Measurements from ENCODE around the gene PLXNB3.
A peak's percentile ranks its signal among the peaks of the same experiment; 100 is the strongest.
"Not testable (repeated sequence)": the region's sequence is repeated elsewhere in the genome, so short reads cannot be mapped to it uniquely, and the experiment has no call there.

PLXNB3 gene

GRCh38 chrX:153725832-153726285 lies 38.2 kb upstream of the PLXNB3 start:
- H2AFZ ChIP-seq (ENCODE audit: low read length, unreplicated experiment), result no peak overlapping the region
- H3K4me3 ChIP-seq (ENCODE audit: low read depth, low read length), result peak overlapping the region; percentile 72
- H3K36me3 ChIP-seq (ENCODE audit: insufficient read depth, low read length), result peaks cover 2% of the 10 kb centered on the region
- H3K27me3 ChIP-seq (ENCODE audit: insufficient read depth, low read length), result no peaks in the 10 kb centered on the region
- peak overlapping the region; percentile 74 for H3K27ac ChIP-seq (ENCODE audit: low read depth, low read length)
- peaks cover 25% of the 10 kb centered on the region for H3K4me1 ChIP-seq (ENCODE audit: control insufficient read depth, insufficient read depth, low read length, unreplicated experiment)
- peaks cover 30% of the 10 kb centered on the region for H3K79me2 ChIP-seq (ENCODE audit: control insufficient read depth, insufficient read depth, low read length, unreplicated experiment)

GRCh38 chrX:153726286-153727122 lies 37.5 kb upstream of the PLXNB3 start:
- Histone ChIP-seq H3K36me3 (ENCODE audit: insufficient read depth, low read length) (peaks cover 2% of the 10 kb centered on the region), H3K27me3 (ENCODE audit: insufficient read depth, low read length) (no peaks in the 10 kb centered on the region), H3K79me2 (ENCODE audit: control insufficient read depth, insufficient read depth, low read length, unreplicated experiment) (peaks cover 28% of the 10 kb centered on the region), H3K4me3 (ENCODE audit: low read depth, low read length) (peak overlapping the region; percentile 72), H3K27ac (ENCODE audit: low read depth, low read length) (peak overlapping the region; percentile 74), H2AFZ (ENCODE audit: low read length, unreplicated experiment) (peak overlapping the region; percentile 33), H3K4me1 (ENCODE audit: control insufficient read depth, insufficient read depth, low read length, unreplicated experiment) (peaks cover 25% of the 10 kb centered on the region)

DNA sequence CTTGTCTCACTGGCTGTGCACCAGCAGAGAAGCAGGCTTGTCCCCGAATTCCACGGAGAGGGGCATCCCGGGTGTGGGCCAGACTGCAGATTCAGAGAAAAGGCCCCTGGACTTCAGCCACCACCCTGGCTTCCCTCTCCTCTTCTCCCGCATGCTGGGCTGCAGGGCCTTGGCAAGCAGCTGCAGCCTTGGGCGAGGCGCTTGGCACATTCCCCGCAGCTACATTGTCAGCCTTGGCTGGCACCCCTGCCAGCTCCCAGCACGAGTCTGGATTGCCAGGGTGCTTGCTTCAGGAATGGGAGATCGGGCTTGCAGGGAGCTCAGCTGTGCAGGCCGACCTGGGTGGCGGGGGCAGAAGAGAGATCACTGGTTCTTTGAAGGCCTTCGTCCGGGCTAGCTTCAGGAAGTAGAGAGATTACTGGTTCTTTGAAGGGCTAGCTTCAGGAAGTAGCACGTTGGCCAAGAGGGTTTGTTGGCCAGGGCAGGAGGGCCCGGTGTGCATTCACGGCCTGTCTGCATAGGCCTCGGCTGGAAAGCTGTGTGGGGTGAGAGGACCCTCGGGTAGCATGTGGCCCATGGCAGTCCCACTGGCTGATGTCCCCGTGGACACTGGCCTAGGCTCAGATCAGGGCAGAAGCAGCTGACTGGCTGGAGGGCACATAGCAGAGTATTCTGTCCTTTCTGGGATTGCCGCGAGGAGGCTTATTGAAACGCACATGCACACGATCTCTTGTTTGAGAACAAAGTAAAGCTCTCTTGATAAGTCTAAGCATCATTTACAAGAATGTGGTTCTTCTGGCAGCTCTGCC lies 36.7 kb upstream of the PLXNB3 start:
- peak overlapping the region; percentile 72 for H3K4me3 ChIP-seq (ENCODE audit: low read depth, low read length)
- peaks cover 22% of the 10 kb centered on the region for H3K79me2 ChIP-seq (ENCODE audit: control insufficient read depth, insufficient read depth, low read length, unreplicated experiment)
- H3K36me3 ChIP-seq (ENCODE audit: insufficient read depth, low read length), result peaks cover 6% of the 10 kb centered on the region
- peak overlapping the region; percentile 74 for H3K27ac ChIP-seq (ENCODE audit: low read depth, low read length)
- H2AFZ ChIP-seq (ENCODE audit: low read length, unreplicated experiment), result no peak overlapping the region
- peaks cover 20% of the 10 kb centered on the region for H3K4me1 ChIP-seq (ENCODE audit: control insufficient read depth, insufficient read depth, low read length, unreplicated experiment)
- no peaks in the 10 kb centered on the region for H3K27me3 ChIP-seq (ENCODE audit: insufficient read depth, low read length)

- Histone ChIP-seq H3K4me3 (ENCODE audit: low read depth, low read length) (no peak overlapping the region), H3K27me3 (ENCODE audit: insufficient read depth, low read length) (no peaks in the 10 kb centered on the region), H3K36me3 (ENCODE audit: insufficient read depth, low read length) (peaks cover 6% of the 10 kb centered on the region), H3K4me1 (ENCODE audit: control insufficient read depth, insufficient read depth, low read length, unreplicated experiment) (peaks cover 18% of the 10 kb centered on the region), H3K27ac (ENCODE audit: low read depth, low read length) (no peak overlapping the region), H3K79me2 (ENCODE audit: control insufficient read depth, insufficient read depth, low read length, unreplicated experiment) (peaks cover 14% of the 10 kb centered on the region), H2AFZ (ENCODE audit: low read length, unreplicated experiment) (no peak overlapping the region)
Observed at GRCh38 chrX:153728095-153728494, 36.0 kb upstream of the PLXNB3 start.

DNA sequence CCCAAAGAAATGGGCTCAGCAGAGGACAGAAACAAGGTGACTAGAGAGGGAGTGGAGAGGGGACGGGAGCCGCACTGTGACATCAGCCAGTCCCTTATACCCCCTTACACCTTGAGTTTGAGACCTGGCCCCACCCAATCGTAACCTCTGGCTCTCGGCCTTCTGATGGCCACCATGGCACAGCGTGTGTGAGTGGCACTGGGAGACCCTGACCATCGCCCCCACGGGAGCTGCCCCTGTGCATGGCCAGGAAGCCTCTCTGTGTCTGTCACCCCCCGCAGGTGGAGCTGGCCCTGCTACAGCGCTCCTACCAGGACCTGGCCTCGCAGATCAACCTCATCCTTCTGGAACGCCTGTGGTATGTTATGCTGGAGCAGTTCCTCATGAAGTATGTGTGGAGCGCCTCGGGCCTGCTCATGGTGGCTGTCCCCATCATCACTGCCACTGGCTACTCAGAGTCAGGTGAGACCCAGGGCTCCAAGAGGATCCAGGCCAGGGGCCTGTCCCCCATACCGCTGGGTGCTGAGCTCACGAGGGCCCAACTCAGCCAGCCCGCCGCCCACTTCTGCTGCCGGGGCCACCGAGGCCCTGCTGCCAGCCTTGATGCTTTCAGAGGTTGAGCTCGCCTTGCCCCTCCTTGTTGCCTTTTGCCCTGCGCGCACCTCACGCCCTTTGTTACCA lies 35.0 kb upstream of the PLXNB3 start:
- no peak overlapping the region for H3K4me3 ChIP-seq (ENCODE audit: low read depth, low read length)
- H3K4me1 ChIP-seq (ENCODE audit: control insufficient read depth, insufficient read depth, low read length, unreplicated experiment), result peaks cover 18% of the 10 kb centered on the region
- no peaks in the 10 kb centered on the region for H3K27me3 ChIP-seq (ENCODE audit: insufficient read depth, low read length)
- H3K79me2 ChIP-seq (ENCODE audit: control insufficient read depth, insufficient read depth, low read length, unreplicated experiment), result peaks cover 13% of the 10 kb centered on the region
- no peak overlapping the region for H3K27ac ChIP-seq (ENCODE audit: low read depth, low read length)
- H2AFZ ChIP-seq (ENCODE audit: low read length, unreplicated experiment), result no peak overlapping the region
- peaks cover 6% of the 10 kb centered on the region for H3K36me3 ChIP-seq (ENCODE audit: insufficient read depth, low read length)

DNA sequence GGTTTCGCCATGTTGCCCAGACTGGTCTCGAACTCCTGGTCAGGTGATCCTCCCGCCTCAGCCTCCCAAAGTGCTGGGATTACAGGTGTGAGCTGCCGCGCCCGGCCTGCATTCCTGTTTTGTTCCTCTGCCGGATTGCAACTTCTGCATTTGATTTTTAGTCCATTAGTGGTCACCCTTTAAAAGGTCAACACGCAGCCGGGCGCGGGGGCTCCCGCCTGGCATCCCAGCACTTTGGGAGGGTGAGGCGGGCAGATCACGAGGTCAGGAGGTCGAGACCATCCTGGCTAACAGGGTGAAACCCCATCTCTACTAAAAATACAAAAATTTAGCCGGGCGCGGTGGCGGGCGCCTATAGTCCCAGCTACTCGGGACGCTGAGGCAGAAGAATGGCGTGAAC lies 33.9 kb upstream of the PLXNB3 start:
- H3K4me1 ChIP-seq (ENCODE audit: control insufficient read depth, insufficient read depth, low read length, unreplicated experiment), result peaks cover 16% of the 10 kb centered on the region
- H3K27me3 ChIP-seq (ENCODE audit: insufficient read depth, low read length); H3K36me3 ChIP-seq (ENCODE audit: insufficient read depth, low read length); H3K27ac ChIP-seq (ENCODE audit: low read depth, low read length); H3K4me3 ChIP-seq (ENCODE audit: low read depth, low read length); H3K79me2 ChIP-seq (ENCODE audit: control insufficient read depth, insufficient read depth, low read length, unreplicated experiment); H2AFZ ChIP-seq (ENCODE audit: low read length, unreplicated experiment): not testable (repeated sequence)

DNA sequence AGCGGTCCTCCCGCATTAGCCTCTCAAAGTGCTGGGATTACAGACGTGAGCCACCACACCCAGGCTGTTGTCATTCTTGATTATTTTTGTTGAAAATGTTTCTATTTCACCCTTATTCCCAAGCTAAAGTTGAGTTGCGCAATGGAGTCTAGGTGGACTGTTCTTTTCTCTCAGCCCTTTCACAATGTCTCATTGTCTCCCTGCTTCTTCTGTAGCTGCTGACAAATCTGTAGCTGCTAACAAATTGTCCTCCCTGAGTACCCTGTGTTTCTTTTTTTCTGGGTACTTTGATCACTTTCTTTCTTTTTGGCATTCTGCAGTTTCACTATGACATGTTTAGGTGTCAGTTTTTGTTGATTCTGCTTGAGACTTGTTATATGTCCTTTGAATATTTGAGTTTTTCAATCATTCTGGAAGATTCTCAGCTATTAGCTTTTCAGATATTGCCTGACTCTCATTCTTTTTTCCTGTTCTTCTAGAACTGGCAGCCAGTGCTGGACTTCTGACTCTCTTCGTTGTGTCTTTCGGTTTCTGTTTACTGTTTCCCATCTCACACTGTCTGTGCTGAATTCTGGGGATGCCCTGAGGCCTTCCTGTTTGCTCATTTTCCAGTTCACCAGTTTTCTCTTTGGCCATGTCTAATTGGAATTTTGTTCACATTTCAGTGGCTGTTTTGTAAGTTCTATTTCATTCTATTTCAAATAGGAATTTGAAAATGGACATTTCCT lies 32.8 kb upstream of the PLXNB3 start:
- H3K27me3 ChIP-seq (ENCODE audit: insufficient read depth, low read length), result no peaks in the 10 kb centered on the region
- no peak overlapping the region for H3K27ac ChIP-seq (ENCODE audit: low read depth, low read length)
- H3K4me1 ChIP-seq (ENCODE audit: control insufficient read depth, insufficient read depth, low read length, unreplicated experiment), result peaks cover 11% of the 10 kb centered on the region
- H3K4me3 ChIP-seq (ENCODE audit: low read depth, low read length), result no peak overlapping the region
- H3K79me2 ChIP-seq (ENCODE audit: control insufficient read depth, insufficient read depth, low read length, unreplicated experiment), result peaks cover 8% of the 10 kb centered on the region
- no peak overlapping the region for H2AFZ ChIP-seq (ENCODE audit: low read length, unreplicated experiment)
- H3K36me3 ChIP-seq (ENCODE audit: insufficient read depth, low read length), result peaks cover 6% of the 10 kb centered on the region

DNA sequence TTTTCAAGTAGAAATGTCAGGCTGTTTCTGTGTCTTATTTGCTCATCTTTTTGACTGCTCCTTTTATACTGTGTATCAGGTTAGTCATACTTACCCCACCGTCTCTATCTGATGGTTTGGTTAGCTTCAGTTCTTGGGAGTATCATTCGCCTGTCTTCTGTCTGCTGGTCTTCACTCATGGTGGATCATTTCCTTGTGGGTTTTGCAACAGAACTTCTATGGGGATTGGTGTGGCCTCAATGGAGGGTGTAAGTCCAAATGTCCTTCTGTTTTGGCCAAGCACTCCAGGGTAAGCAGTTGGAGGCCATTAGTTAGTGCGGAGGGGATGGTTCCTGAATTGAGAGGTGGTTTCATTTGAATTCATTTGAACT lies 32.2 kb upstream of the PLXNB3 start:
- Histone ChIP-seq H3K4me1 (ENCODE audit: control insufficient read depth, insufficient read depth, low read length, unreplicated experiment) (peaks cover 11% of the 10 kb centered on the region), H3K27me3 (ENCODE audit: insufficient read depth, low read length) (no peaks in the 10 kb centered on the region), H3K36me3 (ENCODE audit: insufficient read depth, low read length) (peaks cover 6% of the 10 kb centered on the region), H3K4me3 (ENCODE audit: low read depth, low read length) (no peak overlapping the region), H3K79me2 (ENCODE audit: control insufficient read depth, insufficient read depth, low read length, unreplicated experiment) (peaks cover 8% of the 10 kb centered on the region), H3K27ac (ENCODE audit: low read depth, low read length) (no peak overlapping the region), H2AFZ (ENCODE audit: low read length, unreplicated experiment) (no peak overlapping the region)

- H3K27me3 ChIP-seq (ENCODE audit: insufficient read depth, low read length), result no peaks in the 10 kb centered on the region
Observed at GRCh38 chrX:153732401-153732800, 31.6 kb upstream of the PLXNB3 start.

GRCh38 chrX:153733651-153734240 lies 30.3 kb upstream of the PLXNB3 start:
- Histone ChIP-seq H3K4me1 (ENCODE audit: control insufficient read depth, insufficient read depth, low read length, unreplicated experiment) (no peaks in the 10 kb centered on the region), H2AFZ (ENCODE audit: low read length, unreplicated experiment) (no peak overlapping the region), H3K27me3 (ENCODE audit: insufficient read depth, low read length) (no peaks in the 10 kb centered on the region), H3K36me3 (ENCODE audit: insufficient read depth, low read length) (peaks cover 6% of the 10 kb centered on the region), H3K27ac (ENCODE audit: low read depth, low read length) (no peak overlapping the region), H3K79me2 (ENCODE audit: control insufficient read depth, insufficient read depth, low read length, unreplicated experiment) (no peaks in the 10 kb centered on the region), H3K4me3 (ENCODE audit: low read depth, low read length) (no peak overlapping the region)

More at GRCh38 chrX:153732401-153732800, 31.6 kb upstream of the PLXNB3 start:
- Histone ChIP-seq H3K79me2 (ENCODE audit: control insufficient read depth, insufficient read depth, low read length, unreplicated experiment) (peaks cover 8% of the 10 kb centered on the region), H2AFZ (ENCODE audit: low read length, unreplicated experiment) (no peak overlapping the region), H3K4me3 (ENCODE audit: low read depth, low read length) (no peak overlapping the region), H3K27ac (ENCODE audit: low read depth, low read length) (no peak overlapping the region), H3K36me3 (ENCODE audit: insufficient read depth, low read length) (peaks cover 6% of the 10 kb centered on the region), H3K4me1 (ENCODE audit: control insufficient read depth, insufficient read depth, low read length, unreplicated experiment) (peaks cover 5% of the 10 kb centered on the region)
